Ovary (tissue), 3 donors: ENCODE data around the gene ETHE1.

ENCODE experiments used
- POLR2A ChIP-seq: fragments of 450-650 bp; IDR thresholded peaks from one replicate; pipeline ENCODE4 v1.6.1; 2017; ENCODE audit warnings: antibody characterized with exemption, mild to moderate bottlenecking, moderate library complexity
- TF ChIP-seq, protein P1 (sequence below), 3 donors: fragments of 450-650 bp in 2 of 3; fragments of 200-600 bp in 1 of 3; IDR thresholded peaks; one replicate each; pipeline versions ENCODE4 v1.5.1 to v1.8.0; 2016 to 2022; ENCODE audit warnings: antibody characterized with exemption in 3 of 3, mild to moderate bottlenecking in 1 of 3
- donor health status: DM: no; HTN: no; CAD: no.

DNA sequence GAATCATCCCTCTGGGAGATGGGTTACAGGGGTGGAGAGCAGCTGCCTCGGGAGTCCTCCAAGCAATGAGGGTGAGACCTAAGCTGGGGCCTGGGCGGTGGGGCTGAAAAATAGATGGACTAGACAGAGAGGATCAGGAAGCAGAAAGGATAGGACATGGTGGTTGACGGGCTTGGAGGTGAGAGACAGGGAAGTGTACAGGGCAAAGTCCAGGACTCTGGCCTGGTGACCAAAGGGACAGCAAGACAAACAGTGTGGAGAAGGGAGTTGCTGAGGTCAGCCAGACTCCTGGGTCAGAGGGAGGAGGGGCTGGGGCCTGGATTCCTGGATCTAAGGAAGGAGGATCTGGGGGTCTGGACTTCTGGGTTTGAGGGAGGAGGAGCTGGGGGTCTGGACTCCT is 28.0 kb downstream of the ETHE1 start:
- TF ChIP-seq, protein P1, sequence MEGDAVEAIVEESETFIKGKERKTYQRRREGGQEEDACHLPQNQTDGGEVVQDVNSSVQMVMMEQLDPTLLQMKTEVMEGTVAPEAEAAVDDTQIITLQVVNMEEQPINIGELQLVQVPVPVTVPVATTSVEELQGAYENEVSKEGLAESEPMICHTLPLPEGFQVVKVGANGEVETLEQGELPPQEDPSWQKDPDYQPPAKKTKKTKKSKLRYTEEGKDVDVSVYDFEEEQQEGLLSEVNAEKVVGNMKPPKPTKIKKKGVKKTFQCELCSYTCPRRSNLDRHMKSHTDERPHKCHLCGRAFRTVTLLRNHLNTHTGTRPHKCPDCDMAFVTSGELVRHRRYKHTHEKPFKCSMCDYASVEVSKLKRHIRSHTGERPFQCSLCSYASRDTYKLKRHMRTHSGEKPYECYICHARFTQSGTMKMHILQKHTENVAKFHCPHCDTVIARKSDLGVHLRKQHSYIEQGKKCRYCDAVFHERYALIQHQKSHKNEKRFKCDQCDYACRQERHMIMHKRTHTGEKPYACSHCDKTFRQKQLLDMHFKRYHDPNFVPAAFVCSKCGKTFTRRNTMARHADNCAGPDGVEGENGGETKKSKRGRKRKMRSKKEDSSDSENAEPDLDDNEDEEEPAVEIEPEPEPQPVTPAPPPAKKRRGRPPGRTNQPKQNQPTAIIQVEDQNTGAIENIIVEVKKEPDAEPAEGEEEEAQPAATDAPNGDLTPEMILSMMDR (IDR thresholded peaks at IDR 0.05): no peak
- TF ChIP-seq POLR2A: no peak
